HL-60 (cell line): ENCODE results near the gene ZBED3.

Experiments used
- GABPA ChIP-seq: IDR thresholded peaks from 2 replicates; pipeline ENCODE4 v1.6.1; 2012; ENCODE audit warnings: low read depth
- POLR2AphosphoS5 ChIP-seq: IDR thresholded peaks from 2 replicates; pipeline ENCODE4 v1.6.1; 2012; ENCODE audit warnings: low read depth
- TF ChIP-seq, protein P1 (sequence below): IDR thresholded peaks from one replicate; pipeline ENCODE4 v1.5.1; 2011; ENCODE audit warnings: low read length, control low read depth, inconsistent platforms; ENCODE audit not compliant: insufficient read depth

DNA sequence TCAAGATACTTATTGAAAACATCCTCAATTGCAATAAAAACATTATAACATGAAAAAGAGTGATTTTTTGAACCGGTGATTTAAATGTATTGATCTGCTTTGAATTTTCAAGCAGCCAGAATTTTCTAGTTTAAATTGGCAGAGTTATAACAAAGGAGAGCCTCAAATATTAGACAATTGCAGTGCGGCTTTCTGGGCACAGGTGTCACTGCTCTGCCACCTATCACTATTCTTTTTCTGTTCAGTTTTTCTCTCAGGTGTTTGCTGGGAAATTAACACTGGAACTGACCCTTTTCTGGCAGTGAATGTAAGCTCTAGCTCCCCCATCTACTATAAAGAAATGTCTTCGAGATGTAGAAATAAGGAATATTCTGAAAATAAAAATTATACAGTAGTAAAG, 23.0 kb downstream of the ZBED3 start:
- TF ChIP-seq, protein P1, sequence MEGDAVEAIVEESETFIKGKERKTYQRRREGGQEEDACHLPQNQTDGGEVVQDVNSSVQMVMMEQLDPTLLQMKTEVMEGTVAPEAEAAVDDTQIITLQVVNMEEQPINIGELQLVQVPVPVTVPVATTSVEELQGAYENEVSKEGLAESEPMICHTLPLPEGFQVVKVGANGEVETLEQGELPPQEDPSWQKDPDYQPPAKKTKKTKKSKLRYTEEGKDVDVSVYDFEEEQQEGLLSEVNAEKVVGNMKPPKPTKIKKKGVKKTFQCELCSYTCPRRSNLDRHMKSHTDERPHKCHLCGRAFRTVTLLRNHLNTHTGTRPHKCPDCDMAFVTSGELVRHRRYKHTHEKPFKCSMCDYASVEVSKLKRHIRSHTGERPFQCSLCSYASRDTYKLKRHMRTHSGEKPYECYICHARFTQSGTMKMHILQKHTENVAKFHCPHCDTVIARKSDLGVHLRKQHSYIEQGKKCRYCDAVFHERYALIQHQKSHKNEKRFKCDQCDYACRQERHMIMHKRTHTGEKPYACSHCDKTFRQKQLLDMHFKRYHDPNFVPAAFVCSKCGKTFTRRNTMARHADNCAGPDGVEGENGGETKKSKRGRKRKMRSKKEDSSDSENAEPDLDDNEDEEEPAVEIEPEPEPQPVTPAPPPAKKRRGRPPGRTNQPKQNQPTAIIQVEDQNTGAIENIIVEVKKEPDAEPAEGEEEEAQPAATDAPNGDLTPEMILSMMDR = no peak
- no peak for TF ChIP-seq POLR2AphosphoS5
- TF ChIP-seq GABPA = no peak
